A673 (cell line): ENCODE results near the gene WHRN.

ENCODE experiments used
- CTCF ChIP-seq: fragments of 300-800, 200-600 bp; sonication (generic); conservative IDR thresholded peaks from 2 replicates; pipeline ENCODE4 v1.5.1; 2017; ENCODE audit warnings: low read depth, mild to moderate bottlenecking, antibody characterized with exemption, low read length, moderate library complexity, mixed read lengths
- EZH2 ChIP-seq: fragments of 200-600 bp; sonication (generic); IDR thresholded peaks from 2 replicates; pipeline ENCODE4 v1.6.1; 2017; ENCODE audit warnings: borderline replicate concordance, low read depth, mild to moderate bottlenecking, mixed read lengths, antibody characterized with exemption, low read length; ENCODE audit not compliant: poor library complexity, severe bottlenecking

GRCh38 chr9:114401344-114401743 is 103.9 kb downstream of the WHRN start:
- no peak for TF ChIP-seq CTCF
- TF ChIP-seq EZH2: no peak
